HEK293 (cell line): ENCODE results near the gene CDC25A.

Experiments
- CTCF ChIA-PET: fragments of 350-600 bp; formaldehyde crosslinking; extraction: SDS; loops from one replicate; lab custom pipeline; 2021; ENCODE audit warnings: antibody characterized with exemption; lab: Yijun Ruan, JAX
- POLR2A ChIA-PET: fragments of 300-600 bp; formaldehyde crosslinking; extraction: SDS; loops from one replicate; lab custom pipeline; 2020; ENCODE audit warnings: antibody characterized with exemption, inconsistent platforms; lab: Yijun Ruan, JAX
- H3K27ac ChIP-seq: fragments of 200-500 bp; sonication (Bioruptor generic); 2 replicates; pipeline ENCODE4 v1.5.1; 2014; ENCODE audit warnings: low read depth, low read length, control low read depth, inconsistent platforms; ENCODE audit errors: extremely low read depth
- H3K36me3 ChIP-seq, 2 experiments: fragments of 200-500 bp in 1 of 2; sonication (Bioruptor generic) in 1 of 2; 1 replicate in 1 of 2; 2 replicates in 1 of 2; pipeline ENCODE4 v1.5.1; 2014 to 2017; ENCODE audit warnings: inconsistent platforms in 2 of 2, low read length in 2 of 2; ENCODE audit not compliant: control insufficient read depth in 2 of 2, insufficient read depth in 1 of 2
- H3K4me1 ChIP-seq: fragments of 200-500 bp; sonication (Bioruptor generic); 2 replicates; pipeline ENCODE4 v1.5.1; 2014; ENCODE audit warnings: mild to moderate bottlenecking, low read length, inconsistent platforms; ENCODE audit not compliant: control insufficient read depth, insufficient read depth
- H3K4me3 ChIP-seq: 2 replicates; pipeline ENCODE4 v1.5.1; 2011; ENCODE audit warnings: low read depth, mild to moderate bottlenecking, control low read depth, low read length, moderate library complexity
- H3K9me3 ChIP-seq: fragments of 200-500 bp; sonication (Bioruptor generic); 2 replicates; pipeline ENCODE4 v1.5.1; 2014; ENCODE audit warnings: low read depth, low read length, inconsistent platforms; ENCODE audit not compliant: control insufficient read depth, insufficient read depth
- HOXC10 ChIP-seq: sonication (generic); formaldehyde crosslinking; IDR thresholded peaks from 2 replicates; pipeline ENCODE4 v1.8.1; 2023; ENCODE audit warnings: mild to moderate bottlenecking, missing genetic modification reagents
- KLF16 ChIP-seq: fragments of 450-650 bp; formaldehyde crosslinking; IDR thresholded peaks from 2 replicates; pipeline ENCODE4 v1.5.1; 2017; ENCODE audit warnings: missing biosample characterization, missing genetic modification characterization
- KLF8 ChIP-seq: fragments of 450-650 bp; formaldehyde crosslinking; IDR thresholded peaks from 2 replicates; pipeline ENCODE4 v1.5.1; 2016; ENCODE audit warnings: missing biosample characterization, missing genetic modification characterization
- SALL2 ChIP-seq: fragments of 450-650 bp; formaldehyde crosslinking; IDR thresholded peaks from 2 replicates; pipeline ENCODE4 v1.5.0; 2017; ENCODE audit warnings: missing biosample characterization, mild to moderate bottlenecking, missing genetic modification characterization, borderline replicate concordance
- SCRT2 ChIP-seq: fragments of 450-650 bp; formaldehyde crosslinking; IDR thresholded peaks from 2 replicates; pipeline ENCODE4 v1.5.1; 2016; ENCODE audit warnings: missing biosample characterization, missing genetic modification characterization
- ZNF138 ChIP-seq: fragments of 450-650 bp; formaldehyde crosslinking; IDR thresholded peaks from 2 replicates; pipeline ENCODE4 v1.5.1; 2016; ENCODE audit warnings: missing biosample characterization, missing genetic modification characterization, borderline replicate concordance
- ZNF16 ChIP-seq: fragments of 450-650 bp; formaldehyde crosslinking; IDR thresholded peaks from 2 replicates; pipeline ENCODE4 v1.5.1; 2016; ENCODE audit warnings: low read depth, missing biosample characterization, missing genetic modification characterization
- ZNF292 ChIP-seq: fragments of 450-650 bp; formaldehyde crosslinking; IDR thresholded peaks from 2 replicates; pipeline ENCODE4 v1.5.1; 2016; ENCODE audit warnings: low read depth, missing biosample characterization, missing genetic modification characterization, borderline replicate concordance
- ZNF302 ChIP-seq: fragments of 450-650 bp; formaldehyde crosslinking; IDR thresholded peaks from 2 replicates; pipeline ENCODE4 v1.5.1; 2016; ENCODE audit warnings: missing biosample characterization, missing genetic modification characterization, low read depth
- ZNF324 ChIP-seq: fragments of 450-650 bp; formaldehyde crosslinking; IDR thresholded peaks from 2 replicates; pipeline ENCODE4 v1.5.1; 2016; ENCODE audit warnings: missing biosample characterization, missing genetic modification characterization
- ZNF423 ChIP-seq: fragments of 450-650 bp; formaldehyde crosslinking; IDR thresholded peaks from 2 replicates; pipeline ENCODE4 v1.5.1; 2016; ENCODE audit warnings: missing biosample characterization, missing genetic modification characterization
- ZNF571 ChIP-seq: fragments of 450-650 bp; formaldehyde crosslinking; IDR thresholded peaks from 2 replicates; pipeline ENCODE4 v1.5.0; 2017; ENCODE audit warnings: missing biosample characterization, missing genetic modification characterization
- ZNF837 ChIP-seq: fragments of 450-650 bp; formaldehyde crosslinking; IDR thresholded peaks from 2 replicates; pipeline ENCODE4 v1.5.1; 2016; ENCODE audit warnings: missing biosample characterization, missing genetic modification characterization
- TF ChIP-seq, protein P1 (sequence below): fragments of 450-650 bp; formaldehyde crosslinking; IDR thresholded peaks from 2 replicates; pipeline ENCODE4 v1.5.1; 2017; ENCODE audit warnings: missing biosample characterization, missing genetic modification characterization
- TF ChIP-seq, protein P2 (sequence below): fragments of 450-650 bp; formaldehyde crosslinking; IDR thresholded peaks from 2 replicates; pipeline ENCODE4 v1.5.1; 2016; ENCODE audit warnings: missing biosample characterization, missing genetic modification characterization
- TF ChIP-seq, protein P3 (sequence below): fragments of 450-650 bp; formaldehyde crosslinking; IDR thresholded peaks from 2 replicates; pipeline ENCODE4 v1.5.1; 2016; ENCODE audit warnings: missing biosample characterization, missing genetic modification characterization
- TF ChIP-seq, protein P4 (sequence below): fragments of 450-650 bp; formaldehyde crosslinking; IDR thresholded peaks from 2 replicates; pipeline ENCODE4 v1.5.1; 2017; ENCODE audit warnings: missing biosample characterization, missing genetic modification characterization
- TF ChIP-seq, protein P5 (sequence below): fragments of 450-650 bp; formaldehyde crosslinking; IDR thresholded peaks from 2 replicates; pipeline ENCODE4; 2016; ENCODE audit warnings: missing biosample characterization, missing genetic modification characterization

Gene CDC25A

DNA sequence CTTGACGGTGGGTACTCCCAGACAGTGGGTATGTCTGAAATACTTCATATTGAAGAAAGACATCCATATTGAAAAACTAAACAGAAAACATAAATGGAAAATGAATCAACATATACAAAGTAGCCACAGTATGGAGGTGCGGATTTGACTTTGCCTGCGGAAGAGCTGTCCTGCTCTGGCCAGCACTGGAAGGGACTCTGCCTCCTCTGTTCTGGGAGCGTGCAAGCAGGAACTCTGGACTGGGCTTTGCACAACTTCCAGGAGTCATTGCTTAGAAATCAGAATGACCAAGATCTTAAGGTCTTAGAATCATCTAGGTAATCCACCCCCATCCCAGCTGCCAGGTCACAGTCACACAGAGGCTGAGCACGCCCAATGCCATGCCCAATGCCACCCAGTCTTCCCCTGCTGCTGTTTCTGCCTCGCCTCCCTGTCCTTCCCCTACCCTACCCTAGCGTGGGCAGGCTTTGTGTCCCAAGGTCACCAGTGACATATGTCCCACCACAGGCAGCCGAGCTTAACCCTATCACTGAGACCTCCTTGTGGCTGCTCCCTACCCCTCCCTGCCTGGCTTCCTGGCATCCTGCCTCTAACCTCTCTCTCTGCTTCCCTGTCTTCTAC lies 36.3 kb downstream of the CDC25A start:
- Histone ChIP-seq H3K4me1 (no peaks in the 10 kb centered on the region), H3K9me3 (no peaks in the 10 kb centered on the region), H3K36me3 (no peaks in the 10 kb centered on the region)
- no peak for TF ChIP-seq ZNF302 (tag by site-specific recombination)
- TF ChIP-seq HOXC10 (CRISPR knock-in tag) = no peak
- no peak for TF ChIP-seq ZNF324 (tag by site-specific recombination)
- no peak for TF ChIP-seq KLF8 (tag by site-specific recombination)
- TF ChIP-seq, protein P1, sequence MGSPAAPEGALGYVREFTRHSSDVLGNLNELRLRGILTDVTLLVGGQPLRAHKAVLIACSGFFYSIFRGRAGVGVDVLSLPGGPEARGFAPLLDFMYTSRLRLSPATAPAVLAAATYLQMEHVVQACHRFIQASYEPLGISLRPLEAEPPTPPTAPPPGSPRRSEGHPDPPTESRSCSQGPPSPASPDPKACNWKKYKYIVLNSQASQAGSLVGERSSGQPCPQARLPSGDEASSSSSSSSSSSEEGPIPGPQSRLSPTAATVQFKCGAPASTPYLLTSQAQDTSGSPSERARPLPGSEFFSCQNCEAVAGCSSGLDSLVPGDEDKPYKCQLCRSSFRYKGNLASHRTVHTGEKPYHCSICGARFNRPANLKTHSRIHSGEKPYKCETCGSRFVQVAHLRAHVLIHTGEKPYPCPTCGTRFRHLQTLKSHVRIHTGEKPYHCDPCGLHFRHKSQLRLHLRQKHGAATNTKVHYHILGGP = no peak
- TF ChIP-seq, protein P2, sequence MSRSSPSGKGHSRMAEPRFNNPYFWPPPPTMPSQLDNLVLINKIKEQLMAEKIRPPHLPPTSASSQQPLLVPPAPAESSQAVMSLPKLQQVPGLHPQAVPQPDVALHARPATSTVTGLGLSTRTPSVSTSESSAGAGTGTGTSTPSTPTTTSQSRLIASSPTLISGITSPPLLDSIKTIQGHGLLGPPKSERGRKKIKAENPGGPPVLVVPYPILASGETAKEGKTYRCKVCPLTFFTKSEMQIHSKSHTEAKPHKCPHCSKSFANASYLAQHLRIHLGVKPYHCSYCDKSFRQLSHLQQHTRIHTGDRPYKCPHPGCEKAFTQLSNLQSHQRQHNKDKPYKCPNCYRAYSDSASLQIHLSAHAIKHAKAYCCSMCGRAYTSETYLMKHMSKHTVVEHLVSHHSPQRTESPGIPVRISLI (tag by site-specific recombination) = no peak
- TF ChIP-seq, protein P3, sequence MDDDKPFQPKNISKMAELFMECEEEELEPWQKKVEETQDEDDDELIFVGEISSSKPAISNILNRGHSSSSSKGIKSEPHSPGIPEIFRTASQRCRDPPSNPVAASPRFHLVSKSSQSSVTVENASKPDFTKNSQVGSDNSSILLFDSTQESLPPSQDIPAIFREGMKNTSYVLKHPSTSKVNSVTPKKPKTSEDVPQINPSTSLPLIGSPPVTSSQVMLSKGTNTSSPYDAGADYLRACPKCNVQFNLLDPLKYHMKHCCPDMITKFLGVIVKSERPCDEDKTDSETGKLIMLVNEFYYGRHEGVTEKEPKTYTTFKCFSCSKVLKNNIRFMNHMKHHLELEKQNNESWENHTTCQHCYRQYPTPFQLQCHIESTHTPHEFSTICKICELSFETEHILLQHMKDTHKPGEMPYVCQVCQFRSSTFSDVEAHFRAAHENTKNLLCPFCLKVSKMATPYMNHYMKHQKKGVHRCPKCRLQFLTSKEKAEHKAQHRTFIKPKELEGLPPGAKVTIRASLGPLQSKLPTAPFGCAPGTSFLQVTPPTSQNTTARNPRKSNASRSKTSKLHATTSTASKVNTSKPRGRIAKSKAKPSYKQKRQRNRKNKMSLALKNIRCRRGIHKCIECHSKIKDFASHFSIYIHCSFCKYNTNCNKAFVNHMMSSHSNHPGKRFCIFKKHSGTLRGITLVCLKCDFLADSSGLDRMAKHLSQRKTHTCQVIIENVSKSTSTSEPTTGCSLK (tag by site-specific recombination) = no peak
- no peak for TF ChIP-seq ZNF292 (tag by site-specific recombination)
- no peak for TF ChIP-seq ZNF16 (tag by site-specific recombination)
- TF ChIP-seq ZNF138 (tag by site-specific recombination) = no peak
- no peak for TF ChIP-seq SALL2 (tag by site-specific recombination)
- TF ChIP-seq, protein P4, sequence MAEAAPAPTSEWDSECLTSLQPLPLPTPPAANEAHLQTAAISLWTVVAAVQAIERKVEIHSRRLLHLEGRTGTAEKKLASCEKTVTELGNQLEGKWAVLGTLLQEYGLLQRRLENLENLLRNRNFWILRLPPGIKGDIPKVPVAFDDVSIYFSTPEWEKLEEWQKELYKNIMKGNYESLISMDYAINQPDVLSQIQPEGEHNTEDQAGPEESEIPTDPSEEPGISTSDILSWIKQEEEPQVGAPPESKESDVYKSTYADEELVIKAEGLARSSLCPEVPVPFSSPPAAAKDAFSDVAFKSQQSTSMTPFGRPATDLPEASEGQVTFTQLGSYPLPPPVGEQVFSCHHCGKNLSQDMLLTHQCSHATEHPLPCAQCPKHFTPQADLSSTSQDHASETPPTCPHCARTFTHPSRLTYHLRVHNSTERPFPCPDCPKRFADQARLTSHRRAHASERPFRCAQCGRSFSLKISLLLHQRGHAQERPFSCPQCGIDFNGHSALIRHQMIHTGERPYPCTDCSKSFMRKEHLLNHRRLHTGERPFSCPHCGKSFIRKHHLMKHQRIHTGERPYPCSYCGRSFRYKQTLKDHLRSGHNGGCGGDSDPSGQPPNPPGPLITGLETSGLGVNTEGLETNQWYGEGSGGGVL = no peak
- TF ChIP-seq, protein P5, sequence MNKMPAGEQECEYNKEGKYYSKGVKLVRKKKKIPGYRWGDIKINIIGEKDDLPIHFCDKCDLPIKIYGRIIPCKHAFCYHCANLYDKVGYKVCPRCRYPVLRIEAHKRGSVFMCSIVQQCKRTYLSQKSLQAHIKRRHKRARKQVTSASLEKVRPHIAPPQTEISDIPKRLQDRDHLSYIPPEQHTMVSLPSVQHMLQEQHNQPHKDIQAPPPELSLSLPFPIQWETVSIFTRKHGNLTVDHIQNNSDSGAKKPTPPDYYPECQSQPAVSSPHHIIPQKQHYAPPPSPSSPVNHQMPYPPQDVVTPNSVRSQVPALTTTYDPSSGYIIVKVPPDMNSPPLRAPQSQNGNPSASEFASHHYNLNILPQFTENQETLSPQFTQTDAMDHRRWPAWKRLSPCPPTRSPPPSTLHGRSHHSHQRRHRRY (tag by site-specific recombination) = no peak
- TF ChIP-seq ZNF837 (tag by site-specific recombination) = no peak
- no peak for TF ChIP-seq ZNF423
- no peak for TF ChIP-seq KLF16 (tag by site-specific recombination)
- no peak for TF ChIP-seq ZNF571
- no peak for TF ChIP-seq SCRT2 (tag by site-specific recombination)
- TF ChIP-seq, all 188 proteins: peak for 0
- ChIA-PET CTCF (interaction anchor here (0.6 to 3.1 kb wide), 28 partner anchors 12 to 1348 kb away, joined by 3 to 37 read pairs (median 4); no protein-coding TSS in a partner anchor), POLR2A (interaction anchor here (0.7 to 2.8 kb wide), 4 partner anchors 63 to 484 kb away, joined by 3 to 22 read pairs (median 4); no protein-coding TSS in a partner anchor)
- no peak overlapping the region for H3K4me3 ChIP-seq
- H3K27ac ChIP-seq = no peak overlapping the region
